ENCODE data around the gene MCHR1.

GRCh38 chr22:40674274-40674673, 5.0 kb upstream of the MCHR1 start:
- no peak for TF ChIP-seq CTCF (IDR thresholded peaks at IDR 0.05)
- no peak for TF ChIP-seq POLR2A (IDR thresholded peaks at IDR 0.05)
- no peak for TF ChIP-seq POLR2AphosphoS5 (IDR thresholded peaks at IDR 0.05)
